NCI-H345 treated with DMSO at 0.1 percent for 48 hours (cell line): ENCODE measurements around the gene THSD7A.

Experiments
- DNase-seq: peaks from one replicate; lab custom pipeline; 2025; ENCODE audit not compliant: unreplicated experiment; lab: John Stamatoyannopoulos, UW

Gene THSD7A

GRCh38 chr7:11710377-11710776 lies 121.6 kb downstream of the THSD7A start:
- DNase-seq: no peak

DNA sequence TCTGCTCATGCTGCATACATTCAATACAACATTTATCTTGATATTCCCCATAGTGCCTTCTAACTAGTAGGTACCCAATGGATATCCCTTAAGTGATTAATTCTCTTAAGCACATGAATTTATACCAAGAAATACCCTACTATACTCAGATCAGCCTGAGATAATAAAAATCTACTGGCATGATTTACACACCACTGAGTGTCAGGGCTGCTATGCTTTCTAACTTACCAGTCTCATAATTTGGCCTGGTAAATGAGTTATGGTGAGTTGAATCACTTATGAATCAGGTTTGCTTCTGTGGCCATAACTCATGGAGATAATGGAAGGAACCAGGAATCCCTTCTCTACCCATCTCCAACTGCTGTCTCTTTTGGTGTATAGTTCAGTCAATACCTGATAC lies 122.8 kb downstream of the THSD7A start:
- no peak for DNase-seq

DNA sequence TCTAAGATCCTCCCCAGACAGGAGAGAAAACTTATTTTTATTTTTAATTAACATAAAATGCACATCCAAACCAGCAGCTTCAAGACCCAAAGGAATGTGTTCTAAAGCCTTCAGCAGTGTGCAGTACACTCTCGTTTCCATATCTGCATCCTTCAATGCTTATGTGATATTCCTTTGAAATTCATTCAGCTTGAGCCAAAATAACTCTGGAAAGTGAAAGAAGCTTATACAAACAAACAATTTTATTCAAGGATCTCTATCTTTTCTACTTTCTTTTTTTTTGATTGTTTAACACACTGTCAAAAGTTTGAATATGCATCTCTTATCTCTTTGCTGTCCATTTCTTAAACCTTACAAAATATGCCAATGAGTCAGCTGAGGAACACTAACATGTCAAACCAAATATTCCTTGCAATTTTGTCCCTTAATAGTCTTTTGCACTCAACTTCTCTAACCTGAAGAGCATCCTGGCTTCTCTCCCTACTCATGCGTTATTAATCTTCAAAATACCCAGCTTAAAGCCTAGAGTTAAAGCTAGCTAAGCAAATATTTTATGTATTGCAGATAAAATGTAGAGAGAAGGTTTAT lies 124.3 kb downstream of the THSD7A start:
- DNase-seq: no peak

- DNase-seq: no peak
These were observed 125.1 kb downstream of the THSD7A start for GRCh38 chr7:11706666-11707605.

GRCh38 chr7:11703829-11704228 lies 128.2 kb downstream of the THSD7A start:
- DNase-seq: no peak

- DNase-seq: no peak
These were observed 129.1 kb downstream of the THSD7A start for GRCh38 chr7:11702938-11703337.

DNA sequence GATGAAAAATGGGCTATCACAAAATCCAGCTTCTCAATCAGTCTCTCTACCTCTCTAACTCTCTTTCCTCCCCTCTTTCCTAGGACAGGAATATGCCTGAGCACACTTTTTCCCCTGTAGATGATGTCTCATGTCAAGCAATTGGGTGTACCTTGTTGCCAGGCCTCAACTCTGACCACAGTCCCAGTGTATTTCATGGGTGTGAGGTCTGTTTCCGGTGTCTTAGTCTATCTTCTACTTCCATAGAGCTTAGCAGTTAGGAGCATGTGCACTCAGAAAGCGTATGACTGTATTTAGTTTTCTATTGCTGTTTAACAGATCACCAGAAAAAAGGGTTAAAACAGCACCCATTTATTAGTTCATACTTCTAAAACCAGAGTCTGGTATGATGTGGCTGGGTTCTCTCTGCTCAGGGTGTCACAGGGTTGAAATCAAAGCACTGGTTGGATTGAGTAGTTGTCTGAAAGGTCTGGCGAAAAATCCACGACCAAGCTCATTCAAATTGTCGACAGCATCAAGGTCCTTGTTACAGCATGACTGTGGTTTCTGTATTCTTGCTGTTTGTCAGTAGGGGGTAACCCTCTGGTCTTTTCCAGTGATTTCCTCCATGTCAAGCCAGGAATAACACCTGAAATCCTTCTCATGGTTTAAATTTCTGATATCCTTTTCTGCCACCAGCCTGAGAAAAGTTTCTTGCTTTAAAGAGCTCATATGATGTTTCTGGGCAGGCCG lies 130.0 kb downstream of the THSD7A start:
- DNase-seq: no peak

DNA sequence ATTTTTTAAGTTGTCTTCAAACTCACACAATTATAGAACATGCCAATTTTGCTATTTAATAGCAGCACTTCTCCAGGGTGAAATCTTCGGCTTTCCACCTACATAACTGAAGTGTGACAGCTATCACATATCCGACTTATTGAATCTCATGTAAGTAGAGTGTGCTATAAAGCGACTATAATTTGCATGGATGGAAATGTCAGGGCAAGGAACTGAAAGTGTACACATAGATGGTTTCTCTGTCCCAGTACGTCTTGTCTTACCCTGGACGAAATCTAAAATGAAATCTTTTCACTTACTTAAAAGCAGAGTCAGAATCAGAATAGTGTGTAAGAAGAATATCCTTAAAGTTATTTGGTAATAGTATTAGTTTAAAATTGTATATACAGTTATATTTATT lies 132.3 kb downstream of the THSD7A start:
- no peak for DNase-seq

- DNase-seq: no peak
These were observed 133.6 kb downstream of the THSD7A start for GRCh38 chr7:11698384-11698871.

GRCh38 chr7:11690395-11690794 lies 141.6 kb downstream of the THSD7A start:
- DNase-seq: no peak

- DNase-seq: no peak
These were observed 142.9 kb downstream of the THSD7A start for GRCh38 chr7:11689096-11689495.

DNA sequence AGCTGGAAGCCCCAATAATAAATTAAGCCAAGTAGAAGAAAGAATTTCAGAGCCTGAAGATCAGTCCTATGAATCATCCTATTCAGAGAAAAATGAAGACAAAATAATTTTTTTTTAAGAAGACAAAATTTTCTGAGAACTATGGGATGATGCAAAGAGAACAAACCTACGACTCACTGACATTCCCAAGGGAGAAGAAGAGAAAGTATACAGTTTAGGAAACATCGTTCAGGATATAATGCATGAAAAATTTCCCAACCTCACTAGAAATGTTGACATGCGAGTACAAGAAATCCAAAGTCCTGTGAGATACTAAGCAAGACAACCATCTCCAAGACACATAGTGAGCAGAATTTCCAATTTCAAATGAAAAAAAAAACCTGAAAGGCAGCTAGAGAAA lies 150.5 kb downstream of the THSD7A start:
- no peak for DNase-seq

DNA sequence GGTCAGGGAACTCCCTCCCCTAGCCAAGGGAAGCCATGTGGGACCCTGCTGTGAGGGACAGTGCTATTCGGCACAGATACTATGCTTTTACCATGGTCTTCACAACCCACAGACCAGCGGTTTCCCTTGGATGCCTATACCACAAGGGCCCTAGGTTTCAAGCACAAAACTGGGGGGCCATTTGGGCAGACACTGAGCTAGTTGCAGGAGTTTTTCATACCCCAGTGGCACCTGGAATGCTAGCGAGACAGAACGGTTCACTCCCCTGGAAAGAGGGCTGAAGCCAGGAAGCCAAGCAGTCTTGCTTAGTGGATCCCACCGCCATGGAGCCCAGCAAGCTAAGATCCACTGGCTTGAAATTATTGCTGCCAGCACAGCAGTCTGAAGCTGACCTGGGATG lies 156.8 kb downstream of the THSD7A start:
- DNase-seq: no peak

- no peak for DNase-seq
These were observed 163.3 kb downstream of the THSD7A start for GRCh38 chr7:11668727-11669126.

- no peak for DNase-seq
These were observed 164.2 kb downstream of the THSD7A start for GRCh38 chr7:11667810-11668185.

DNA sequence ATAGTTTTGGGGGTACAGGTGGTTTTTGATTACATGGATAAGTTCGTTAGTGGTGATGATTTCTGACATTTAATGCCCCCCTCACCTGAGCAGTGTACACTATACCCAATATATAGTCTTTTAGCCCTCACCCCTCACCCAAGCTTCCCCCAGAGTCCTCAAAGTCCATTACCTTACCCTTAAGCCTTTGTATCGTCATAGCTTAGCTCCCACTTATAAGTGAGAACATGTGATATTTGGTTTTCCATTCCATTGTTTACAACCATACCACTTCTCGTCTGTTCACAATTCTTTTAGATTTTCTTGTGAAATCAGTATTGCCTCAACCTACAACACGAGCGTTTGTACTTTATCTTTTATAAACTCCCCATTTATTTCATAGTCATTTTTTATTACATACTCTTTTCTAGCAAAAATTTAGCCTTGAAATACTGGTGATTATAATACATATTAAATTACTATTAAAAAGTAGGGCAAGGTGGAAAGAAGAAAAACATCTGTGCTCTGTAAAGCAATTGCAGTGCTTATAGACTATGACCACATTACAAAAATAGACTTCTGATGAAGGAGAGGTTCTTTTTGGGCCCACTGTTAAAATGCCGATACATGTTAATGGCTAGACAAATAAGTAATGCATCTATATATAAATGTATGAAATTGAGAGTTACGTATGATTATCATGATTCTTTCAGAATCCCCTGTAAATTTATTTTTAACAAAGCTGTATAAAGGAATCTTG lies 164.8 kb downstream of the THSD7A start:
- no peak for DNase-seq

- DNase-seq: peak; percentile 20
These were observed 166.6 kb downstream of the THSD7A start for GRCh38 chr7:11665357-11665756.

- no peak for DNase-seq
These were observed 176.4 kb downstream of the THSD7A start for GRCh38 chr7:11655642-11656041.

- DNase-seq: no peak
These were observed 176.8 kb downstream of the THSD7A start for GRCh38 chr7:11655163-11655562.

DNA sequence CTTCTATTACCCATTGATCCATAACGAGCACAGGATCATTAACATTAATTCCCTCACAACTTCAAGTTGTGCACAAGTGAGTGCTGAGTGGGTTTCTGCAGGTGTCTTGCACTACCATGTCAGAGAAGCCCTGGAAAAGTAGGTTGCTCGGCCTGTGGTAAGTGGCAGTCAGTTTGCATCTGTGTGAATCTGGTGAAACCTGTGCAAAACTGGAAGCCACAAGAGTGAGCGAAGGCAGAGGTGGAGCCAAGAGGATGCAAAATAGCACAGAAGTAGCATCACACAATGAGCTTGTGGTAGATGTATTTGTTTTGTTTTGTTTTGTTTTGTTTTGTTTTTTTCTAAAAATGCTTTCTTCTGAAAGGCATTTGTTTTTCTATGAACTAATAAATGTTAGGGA lies 181.5 kb downstream of the THSD7A start:
- DNase-seq: no peak

- DNase-seq: no peak
These were observed 182.0 kb downstream of the THSD7A start for GRCh38 chr7:11650030-11650429.
